ENCODE results near the gene TMEM59L.

The TMEM59L gene

GRCh38 chr19:18656337-18657086 lies 43.8 kb downstream of the TMEM59L start:
- no peak for DNase-seq (ENCODE audit: low read depth in 1 of 2, low spot score in 1 of 2)

- no peak for DNase-seq (ENCODE audit: low read depth in 1 of 2, low spot score in 1 of 2)
These were observed 45.1 kb downstream of the TMEM59L start for GRCh38 chr19:18657590-18658365.

GRCh38 chr19:18658366-18658855 lies 45.7 kb downstream of the TMEM59L start:
- DNase-seq (ENCODE audit: low read depth in 1 of 2, low spot score in 1 of 2) = no peak

GRCh38 chr19:18659281-18660050 lies 46.8 kb downstream of the TMEM59L start:
- no peak for DNase-seq (ENCODE audit: low read depth in 1 of 2, low spot score in 1 of 2)

GRCh38 chr19:18660051-18660910 lies 47.6 kb downstream of the TMEM59L start:
- DNase-seq (ENCODE audit: low read depth in 1 of 2, low spot score in 1 of 2) = no peak

GRCh38 chr19:18660939-18661670 lies 48.4 kb downstream of the TMEM59L start:
- no peak for DNase-seq (ENCODE audit: low read depth in 1 of 2, low spot score in 1 of 2)

GRCh38 chr19:18662972-18663732 lies 50.5 kb downstream of the TMEM59L start:
- no peak for DNase-seq (ENCODE audit: low read depth in 1 of 2, low spot score in 1 of 2)

- no peak for DNase-seq (ENCODE audit: low read depth in 1 of 2, low spot score in 1 of 2)
These were observed 51.4 kb downstream of the TMEM59L start for GRCh38 chr19:18663940-18664530.

GRCh38 chr19:18665771-18666202 lies 53.1 kb downstream of the TMEM59L start:
- no peak for DNase-seq (ENCODE audit: low read depth in 1 of 2, low spot score in 1 of 2)

GRCh38 chr19:18666317-18666716 lies 53.6 kb downstream of the TMEM59L start:
- no peak for DNase-seq (ENCODE audit: low read depth in 1 of 2, low spot score in 1 of 2)

GRCh38 chr19:18666784-18667183 lies 54.1 kb downstream of the TMEM59L start:
- no peak for DNase-seq (ENCODE audit: low read depth in 1 of 2, low spot score in 1 of 2)

- no peak for DNase-seq (ENCODE audit: low read depth in 1 of 2, low spot score in 1 of 2)
These were observed 55.0 kb downstream of the TMEM59L start for GRCh38 chr19:18667531-18668251.

- DNase-seq (ENCODE audit: low read depth in 1 of 2, low spot score in 1 of 2) = no peak
These were observed 55.6 kb downstream of the TMEM59L start for GRCh38 chr19:18668252-18668631.

- DNase-seq (ENCODE audit: low read depth in 1 of 2, low spot score in 1 of 2) = no peak
These were observed 56.3 kb downstream of the TMEM59L start for GRCh38 chr19:18668744-18669523.

GRCh38 chr19:18669524-18669817 lies 56.8 kb downstream of the TMEM59L start:
- DNase-seq (ENCODE audit: low read depth in 1 of 2, low spot score in 1 of 2) = no peak

- DNase-seq (ENCODE audit: low read depth in 1 of 2, low spot score in 1 of 2) = no peak
These were observed 57.2 kb downstream of the TMEM59L start for GRCh38 chr19:18669883-18670282.

- no peak for DNase-seq (ENCODE audit: low read depth in 1 of 2, low spot score in 1 of 2)
These were observed 57.6 kb downstream of the TMEM59L start for GRCh38 chr19:18670312-18670711.
